PC-9 (cell line): ENCODE measurements around the gene PTPN2.

Experiments
- EZH2 ChIP-seq: fragments of 200-600 bp; sonication (generic); IDR thresholded peaks from 2 replicates; pipeline ENCODE4 v1.8.0; 2017; ENCODE audit warnings: antibody characterized with exemption, low read depth
- TF ChIP-seq, protein P1 (sequence below): fragments of 200-600 bp; sonication (generic); conservative IDR thresholded peaks from 2 replicates; pipeline ENCODE4 v1.6.1; 2017; ENCODE audit warnings: mixed run types, antibody characterized with exemption, mild to moderate bottlenecking, moderate library complexity

DNA sequence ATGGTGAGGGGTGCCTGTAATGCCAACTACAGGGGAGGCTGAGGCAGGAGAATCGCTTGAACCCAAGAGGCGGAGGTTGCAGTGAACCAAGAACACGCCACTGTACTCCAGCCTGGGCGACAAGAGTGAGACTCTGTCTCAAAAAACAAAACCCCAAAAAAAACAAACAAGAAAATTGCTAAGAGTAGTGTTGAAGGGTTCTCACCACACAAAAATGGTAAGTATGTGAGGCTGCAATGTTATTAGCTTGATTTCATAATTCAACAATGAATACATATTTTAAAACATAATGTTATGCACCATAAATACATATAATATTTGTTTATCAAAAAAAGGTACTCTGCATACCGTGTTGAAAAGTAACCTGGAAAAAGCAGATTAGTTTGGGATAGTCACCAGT is 135.4 kb downstream of the PTPN2 start:
- TF ChIP-seq, protein P1, sequence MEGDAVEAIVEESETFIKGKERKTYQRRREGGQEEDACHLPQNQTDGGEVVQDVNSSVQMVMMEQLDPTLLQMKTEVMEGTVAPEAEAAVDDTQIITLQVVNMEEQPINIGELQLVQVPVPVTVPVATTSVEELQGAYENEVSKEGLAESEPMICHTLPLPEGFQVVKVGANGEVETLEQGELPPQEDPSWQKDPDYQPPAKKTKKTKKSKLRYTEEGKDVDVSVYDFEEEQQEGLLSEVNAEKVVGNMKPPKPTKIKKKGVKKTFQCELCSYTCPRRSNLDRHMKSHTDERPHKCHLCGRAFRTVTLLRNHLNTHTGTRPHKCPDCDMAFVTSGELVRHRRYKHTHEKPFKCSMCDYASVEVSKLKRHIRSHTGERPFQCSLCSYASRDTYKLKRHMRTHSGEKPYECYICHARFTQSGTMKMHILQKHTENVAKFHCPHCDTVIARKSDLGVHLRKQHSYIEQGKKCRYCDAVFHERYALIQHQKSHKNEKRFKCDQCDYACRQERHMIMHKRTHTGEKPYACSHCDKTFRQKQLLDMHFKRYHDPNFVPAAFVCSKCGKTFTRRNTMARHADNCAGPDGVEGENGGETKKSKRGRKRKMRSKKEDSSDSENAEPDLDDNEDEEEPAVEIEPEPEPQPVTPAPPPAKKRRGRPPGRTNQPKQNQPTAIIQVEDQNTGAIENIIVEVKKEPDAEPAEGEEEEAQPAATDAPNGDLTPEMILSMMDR, result no peak
- no peak for TF ChIP-seq EZH2
